DOHH2 (cell line): Measurements from ENCODE around the gene DUS2.

Experiments used
- H3F3A ChIP-seq: fragments of 200-600 bp; sonication (generic), shearing (Covaris generic); 2 replicates; pipeline ENCODE4 v1.6.0; 2016; ENCODE audit warnings: antibody characterized with exemption, mild to moderate bottlenecking; ENCODE audit not compliant: control insufficient read depth, insufficient read depth
- H3K27ac ChIP-seq: fragments of 200-600 bp; sonication (generic); 2 replicates; pipeline ENCODE4 v1.5.1; 2014; ENCODE audit warnings: low read depth, mild to moderate bottlenecking, low read length, moderate library complexity
- H3K27me3 ChIP-seq: fragments of 200-600 bp; sonication (generic); 2 replicates; pipeline ENCODE4 v1.6.1; 2014; ENCODE audit warnings: mild to moderate bottlenecking, low read length, mixed read lengths; ENCODE audit not compliant: control insufficient read depth
- H3K36me3 ChIP-seq: fragments of 200-600 bp; sonication (generic); 2 replicates; pipeline ENCODE4 v1.6.1; 2014; ENCODE audit warnings: mild to moderate bottlenecking, low read length, moderate library complexity, mixed read lengths; ENCODE audit not compliant: control insufficient read depth
- H3K4me1 ChIP-seq: fragments of 200-600 bp; sonication (generic); 2 replicates; pipeline ENCODE4 v1.6.1; 2014; ENCODE audit warnings: mild to moderate bottlenecking, low read length, mixed read lengths; ENCODE audit not compliant: control insufficient read depth
- H3K4me2 ChIP-seq: fragments of 200-600 bp; sonication (generic); 2 replicates; pipeline ENCODE4 v1.6.0; 2014; ENCODE audit warnings: mild to moderate bottlenecking, low read length, moderate library complexity
- H3K4me3 ChIP-seq: fragments of 200-600 bp; sonication (generic); 2 replicates; pipeline ENCODE4 v1.5.1; 2014; ENCODE audit warnings: mild to moderate bottlenecking, low read length, mixed read lengths
- H3K79me2 ChIP-seq: fragments of 200-600 bp; sonication (generic); 2 replicates; pipeline ENCODE4 v1.6.1; 2014; ENCODE audit warnings: mild to moderate bottlenecking, low read length, mixed read lengths; ENCODE audit not compliant: control insufficient read depth
- H3K9me2 ChIP-seq: fragments of 200-600 bp; sonication (generic); replicated peaks from 2 replicates; pipeline ENCODE4 v1.6.1; 2014; ENCODE audit warnings: mild to moderate bottlenecking, low read length, mixed read lengths; ENCODE audit not compliant: control insufficient read depth
- H3K9me3 ChIP-seq: fragments of 200-600 bp; sonication (generic); 2 replicates; pipeline ENCODE4 v1.6.1; 2014; ENCODE audit warnings: antibody characterized with exemption, low read length, mixed read lengths; ENCODE audit not compliant: control insufficient read depth, insufficient read depth
- H4K20me1 ChIP-seq: fragments of 200-600 bp; sonication (generic); 2 replicates; pipeline ENCODE4 v1.6.0; 2014; ENCODE audit warnings: low read depth, mild to moderate bottlenecking, antibody characterized with exemption, low read length, moderate library complexity; ENCODE audit not compliant: control insufficient read depth, insufficient read depth
- EZH2phosphoT487 ChIP-seq: fragments of 200-600 bp; sonication (generic); IDR thresholded peaks from 2 replicates; pipeline ENCODE4 v1.6.1; 2017; ENCODE audit warnings: borderline replicate concordance, mild to moderate bottlenecking, antibody characterized with exemption, low read length, moderate library complexity, mixed read lengths
- TF ChIP-seq, protein P1 (sequence below): fragments of 200-600 bp; sonication (generic); IDR thresholded peaks from one replicate; pipeline ENCODE4 v1.5.1; 2014; ENCODE audit warnings: antibody characterized with exemption, mild to moderate bottlenecking, low read depth, low read length; ENCODE audit not compliant: poor library complexity, severe bottlenecking

Gene DUS2

DNA sequence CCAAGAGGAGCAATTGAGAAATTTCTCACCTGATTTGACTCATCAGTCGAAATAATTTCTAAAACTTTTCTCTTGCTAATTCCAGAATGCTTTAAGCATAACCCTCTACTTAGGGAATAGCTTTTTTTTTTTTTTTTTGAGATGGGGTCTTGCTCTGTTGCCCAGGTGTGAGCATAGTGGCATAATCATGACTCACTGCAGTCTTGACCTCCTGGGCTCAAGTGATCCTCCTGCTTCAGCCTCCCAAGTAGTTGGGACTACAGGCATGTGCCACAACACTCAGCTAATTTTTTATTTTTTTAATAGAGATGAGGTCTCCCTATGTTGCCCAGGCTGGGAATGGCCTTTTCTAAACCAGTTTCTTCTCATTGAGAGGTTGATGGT lies 48.4 kb downstream of the DUS2 start:
- Histone ChIP-seq H4K20me1 (no peaks in the 10 kb centered on the region), H3K36me3 (peaks cover 50% of the 10 kb centered on the region), H3K27ac (peak overlapping the region; percentile 73), H3K9me2 (no peaks in the 10 kb centered on the region), H3K9me3 (no peaks in the 10 kb centered on the region), H3K79me2 (no peaks in the 10 kb centered on the region), H3K4me2 (peak overlapping the region; percentile 69), H3K27me3 (no peaks in the 10 kb centered on the region), H3K4me1 (peaks cover 70% of the 10 kb centered on the region), H3K4me3 (peak overlapping the region; percentile 50), H3F3A (peaks cover 19% of the 10 kb centered on the region)
- TF ChIP-seq EZH2phosphoT487 = no peak
- TF ChIP-seq, protein P1, sequence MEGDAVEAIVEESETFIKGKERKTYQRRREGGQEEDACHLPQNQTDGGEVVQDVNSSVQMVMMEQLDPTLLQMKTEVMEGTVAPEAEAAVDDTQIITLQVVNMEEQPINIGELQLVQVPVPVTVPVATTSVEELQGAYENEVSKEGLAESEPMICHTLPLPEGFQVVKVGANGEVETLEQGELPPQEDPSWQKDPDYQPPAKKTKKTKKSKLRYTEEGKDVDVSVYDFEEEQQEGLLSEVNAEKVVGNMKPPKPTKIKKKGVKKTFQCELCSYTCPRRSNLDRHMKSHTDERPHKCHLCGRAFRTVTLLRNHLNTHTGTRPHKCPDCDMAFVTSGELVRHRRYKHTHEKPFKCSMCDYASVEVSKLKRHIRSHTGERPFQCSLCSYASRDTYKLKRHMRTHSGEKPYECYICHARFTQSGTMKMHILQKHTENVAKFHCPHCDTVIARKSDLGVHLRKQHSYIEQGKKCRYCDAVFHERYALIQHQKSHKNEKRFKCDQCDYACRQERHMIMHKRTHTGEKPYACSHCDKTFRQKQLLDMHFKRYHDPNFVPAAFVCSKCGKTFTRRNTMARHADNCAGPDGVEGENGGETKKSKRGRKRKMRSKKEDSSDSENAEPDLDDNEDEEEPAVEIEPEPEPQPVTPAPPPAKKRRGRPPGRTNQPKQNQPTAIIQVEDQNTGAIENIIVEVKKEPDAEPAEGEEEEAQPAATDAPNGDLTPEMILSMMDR = no peak

DNA sequence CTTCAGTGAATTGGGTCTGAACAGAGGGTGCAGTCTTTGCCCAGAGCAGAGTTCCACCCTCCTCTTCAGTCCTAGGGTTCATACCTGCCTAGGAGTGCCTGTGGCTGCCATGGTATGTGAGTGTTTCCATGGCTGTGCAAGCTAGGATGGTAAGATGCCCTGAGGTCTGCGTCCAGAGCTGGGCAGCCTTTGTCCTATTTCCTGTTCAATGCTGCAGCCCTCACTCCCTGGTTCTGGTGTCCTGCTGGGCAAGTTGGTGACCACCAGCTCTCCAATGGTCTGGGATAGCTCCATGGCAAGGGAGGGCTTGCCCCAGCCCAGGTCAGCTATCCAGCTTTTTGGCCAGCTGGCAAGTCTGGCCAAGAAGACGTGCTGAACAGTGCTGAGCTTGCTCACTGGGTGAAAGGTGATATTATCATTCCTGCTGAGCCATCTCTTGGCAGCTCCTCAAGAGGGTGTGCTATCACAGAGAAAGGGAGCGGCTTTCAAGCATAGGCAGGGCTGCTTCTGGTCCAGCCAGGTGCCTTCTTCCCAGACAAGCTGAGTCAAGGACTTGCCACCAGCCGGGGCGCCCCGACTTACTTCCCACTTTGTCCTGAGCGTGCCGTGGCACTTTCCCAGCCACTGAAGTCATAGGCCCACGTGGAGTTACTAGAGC lies 49.1 kb downstream of the DUS2 start:
- no peaks in the 10 kb centered on the region for H3K79me2 ChIP-seq

DNA sequence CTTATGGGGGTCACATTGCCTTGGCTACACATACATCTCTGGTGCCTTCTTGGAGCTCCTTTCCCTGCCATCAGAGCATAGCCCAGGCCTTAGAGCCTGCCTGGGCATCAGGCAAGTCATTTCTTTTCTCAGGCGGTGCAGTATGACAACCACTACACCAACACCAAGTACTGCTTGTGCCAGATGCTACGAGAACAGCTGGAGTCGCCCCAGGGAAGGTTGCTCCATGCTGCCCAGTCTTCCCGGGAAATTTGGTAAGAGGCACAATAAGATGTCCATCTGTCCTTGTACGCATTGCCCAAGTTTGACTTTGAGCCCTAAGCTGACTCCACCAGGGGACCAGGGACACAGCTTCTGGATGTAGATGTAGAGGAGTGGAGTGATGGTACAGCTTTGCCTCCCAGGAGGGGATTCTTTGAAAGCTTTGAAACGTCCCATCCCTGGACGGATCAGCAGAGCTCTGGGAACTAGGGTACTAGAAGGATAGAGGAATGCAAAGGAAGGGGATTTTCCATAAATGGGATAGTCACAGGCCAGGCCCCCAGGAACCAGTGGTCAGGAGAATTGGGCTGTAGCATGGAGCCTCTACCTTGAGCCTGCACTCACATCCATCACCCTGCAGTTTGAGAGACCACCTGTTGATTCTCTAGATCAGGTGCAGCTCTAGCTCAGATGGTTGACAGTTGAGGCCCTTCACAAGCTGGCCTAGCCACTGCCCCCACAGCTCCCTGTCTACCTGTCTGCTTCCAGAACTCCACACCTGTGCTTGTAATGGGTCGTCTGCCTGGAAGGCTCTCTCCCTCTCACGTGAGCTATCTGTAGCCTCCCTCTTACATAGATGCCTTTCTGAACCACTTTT lies 51.0 kb downstream of the DUS2 start:
- H3K4me2 ChIP-seq = peak overlapping the region; percentile 90

More for the DNA sequence above, 49.1 kb downstream of the DUS2 start:
- Histone ChIP-seq H3K9me3 (no peaks in the 10 kb centered on the region), H3K4me3 (no peak overlapping the region; the same call in 1 of the 2 replicates), H3K9me2 (no peaks in the 10 kb centered on the region), H3K36me3 (peaks cover 50% of the 10 kb centered on the region), H3K4me2 (peak overlapping the region; percentile 69), H3K27ac (no peak overlapping the region), H3K27me3 (no peaks in the 10 kb centered on the region), H3F3A (peaks cover 17% of the 10 kb centered on the region), H3K4me1 (peaks cover 68% of the 10 kb centered on the region), H4K20me1 (no peaks in the 10 kb centered on the region)
- TF ChIP-seq EZH2phosphoT487 = no peak
- TF ChIP-seq, protein P1 = no peak

More for the DNA sequence above, 51.0 kb downstream of the DUS2 start:
- Histone ChIP-seq H3K4me1 (peaks cover 84% of the 10 kb centered on the region), H3F3A (peaks cover 19% of the 10 kb centered on the region), H3K4me3 (peak overlapping the region; percentile 65), H3K9me3 (no peaks in the 10 kb centered on the region), H3K27ac (peak overlapping the region; percentile 74), H4K20me1 (no peaks in the 10 kb centered on the region), H3K79me2 (no peaks in the 10 kb centered on the region), H3K9me2 (no peaks in the 10 kb centered on the region), H3K36me3 (peaks cover 68% of the 10 kb centered on the region), H3K27me3 (no peaks in the 10 kb centered on the region)
- TF ChIP-seq EZH2phosphoT487 = no peak
- TF ChIP-seq, protein P1 = no peak
